NCI-H1105 (cell line): ENCODE measurements around the gene CD209.
"Not testable (repeated sequence)": the region's sequence is repeated elsewhere in the genome, so short reads cannot be mapped to it uniquely, and the experiment has no call there.

Experiments
- DNase-seq: peaks from one replicate; lab custom pipeline; 2025; lab: John Stamatoyannopoulos, UW

CD209 gene

GRCh38 chr19:7746903-7747884 is at the start of gene CD209:
Gene CD209, minus strand, starts transcription at chr19:7747534. Its CDS starts 23 bp downstream, at chr19:7747511.
- no peak for DNase-seq

GRCh38 chr19:7795555-7796161 is 48.3 kb upstream of the CD209 start:
- DNase-seq = no peak

GRCh38 chr19:7793493-7793892 is 46.2 kb upstream of the CD209 start:
- no peak for DNase-seq

- not testable (repeated sequence) for DNase-seq
These were observed 45.4 kb upstream of the CD209 start for GRCh38 chr19:7792701-7793100.

- DNase-seq = no peak
These were observed 44.9 kb upstream of the CD209 start for GRCh38 chr19:7792281-7792680.

GRCh38 chr19:7790416-7790815 is 43.1 kb upstream of the CD209 start:
- no peak for DNase-seq

GRCh38 chr19:7789447-7789846 is 42.1 kb upstream of the CD209 start:
- peak; percentile 45 for DNase-seq

- DNase-seq = no peak
These were observed 41.6 kb upstream of the CD209 start for GRCh38 chr19:7788933-7789323.

GRCh38 chr19:7788178-7788932 is 41.0 kb upstream of the CD209 start:
- DNase-seq = no peak

- DNase-seq = no peak
These were observed 40.4 kb upstream of the CD209 start for GRCh38 chr19:7787602-7788177.

GRCh38 chr19:7787141-7787540 is 39.8 kb upstream of the CD209 start:
- no peak for DNase-seq

- DNase-seq = no peak
These were observed 37.5 kb upstream of the CD209 start for GRCh38 chr19:7784856-7785255.

- DNase-seq = no peak
These were observed 36.7 kb upstream of the CD209 start for GRCh38 chr19:7783991-7784423.

- DNase-seq = no peak
These were observed 33.8 kb upstream of the CD209 start for GRCh38 chr19:7781157-7781556.

GRCh38 chr19:7779631-7780486 is 32.5 kb upstream of the CD209 start:
- no peak for DNase-seq

GRCh38 chr19:7778081-7778480 is 30.7 kb upstream of the CD209 start:
- no peak for DNase-seq

GRCh38 chr19:7775761-7776160 is 28.4 kb upstream of the CD209 start:
- DNase-seq = no peak

- DNase-seq = no peak
These were observed 26.5 kb upstream of the CD209 start for GRCh38 chr19:7773841-7774240.

- DNase-seq = no peak
These were observed 25.5 kb upstream of the CD209 start for GRCh38 chr19:7772752-7773291.

- DNase-seq = no peak
These were observed 23.7 kb upstream of the CD209 start for GRCh38 chr19:7771072-7771471.

- no peak for DNase-seq
These were observed 21.8 kb upstream of the CD209 start for GRCh38 chr19:7769171-7769570.
